Measurements from ENCODE around the gene ADH1A.
"Not testable (repeated sequence)": the region's sequence is repeated elsewhere in the genome, so short reads cannot be mapped to it uniquely, and the experiment has no call there.

Gene ADH1A

GRCh38 chr4:99276417-99276816 lies 14.4 kb downstream of the ADH1A start:
- no peak for DNase-seq

DNA sequence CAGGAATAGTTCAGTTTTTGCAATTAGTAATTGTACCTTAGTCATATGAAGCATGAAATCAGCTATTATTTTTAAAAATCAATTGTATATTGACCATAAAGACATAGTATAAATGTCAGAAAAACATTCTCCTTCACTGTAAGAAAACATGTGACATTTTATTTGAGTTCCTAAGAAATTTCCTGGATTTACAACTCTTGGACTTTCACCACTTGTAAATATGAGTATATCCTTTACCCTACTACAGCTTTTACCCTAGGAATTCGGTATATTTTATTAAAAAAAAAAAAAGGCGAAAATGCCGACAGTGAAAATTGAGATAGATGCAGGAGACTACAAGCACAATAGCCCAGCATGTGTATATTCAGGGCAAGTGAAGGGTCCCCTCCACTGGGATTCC lies 14.9 kb downstream of the ADH1A start:
- DNase-seq: no peak

- DNase-seq: no peak
Measured at GRCh38 chr4:99275050-99275449, 15.7 kb downstream of the ADH1A start.

DNA sequence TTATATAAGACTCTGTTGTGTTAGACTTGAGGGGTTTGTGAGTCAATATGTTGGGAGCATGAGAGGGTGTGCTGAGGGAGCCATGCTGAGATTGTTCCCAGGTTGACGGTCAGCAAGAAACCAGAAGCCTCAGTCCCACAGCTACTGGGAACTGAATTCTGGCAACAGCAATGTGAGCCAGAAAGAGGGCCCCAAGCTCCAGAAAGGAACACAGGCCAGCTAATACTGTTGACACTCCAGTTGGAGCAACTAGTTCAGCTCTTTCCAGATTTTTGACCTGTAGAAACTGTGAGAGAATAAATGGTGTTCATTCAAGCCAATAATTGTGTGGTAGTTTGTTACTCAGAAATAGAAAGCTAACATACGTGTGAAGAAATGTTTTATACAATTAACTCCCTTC lies 17.1 kb downstream of the ADH1A start:
- DNase-seq: no peak

- DNase-seq: no peak
Measured at GRCh38 chr4:99264927-99265326, 25.9 kb downstream of the ADH1A start.

DNA sequence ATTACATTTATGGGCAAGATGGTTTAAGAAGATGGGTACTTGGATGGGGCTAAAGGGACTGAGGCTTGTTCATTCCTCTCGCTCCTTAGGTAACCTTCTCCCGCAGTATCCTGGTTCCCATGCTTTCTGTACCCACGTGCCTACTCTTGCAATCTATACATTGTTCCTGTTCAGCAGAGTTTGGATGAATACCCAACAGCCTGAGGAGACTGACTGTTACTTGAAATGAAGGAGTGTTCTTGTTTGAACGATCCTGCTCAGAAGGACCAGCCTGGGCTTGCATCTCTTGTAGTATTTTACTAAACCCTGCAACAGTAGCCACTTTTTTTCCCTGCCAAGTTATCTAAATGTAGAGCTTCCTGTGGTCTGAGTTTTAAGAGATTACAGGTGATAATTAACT lies 38.0 kb downstream of the ADH1A start:
- DNase-seq: no peak

DNA sequence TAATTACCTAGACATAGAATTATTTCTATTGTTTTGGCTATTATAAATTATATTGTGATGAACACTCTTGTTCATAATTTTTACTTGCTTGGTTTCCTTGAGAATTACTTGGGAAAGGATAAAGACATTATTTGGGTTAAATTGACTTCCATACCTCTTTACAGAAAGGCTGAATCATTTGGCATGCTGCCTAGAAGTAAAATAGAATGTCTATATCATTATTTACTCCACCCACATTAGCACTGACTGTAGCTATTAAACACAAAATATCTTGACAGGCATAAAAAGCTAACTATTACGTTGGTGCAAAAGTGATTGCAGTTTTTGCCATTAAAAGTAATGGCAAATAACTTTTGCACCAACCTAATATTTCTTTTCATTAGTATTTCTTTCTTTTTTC lies 42.1 kb downstream of the ADH1A start:
- no peak for DNase-seq

- no peak for DNase-seq
Measured at GRCh38 chr4:99235955-99236354, 54.8 kb downstream of the ADH1A start.

DNA sequence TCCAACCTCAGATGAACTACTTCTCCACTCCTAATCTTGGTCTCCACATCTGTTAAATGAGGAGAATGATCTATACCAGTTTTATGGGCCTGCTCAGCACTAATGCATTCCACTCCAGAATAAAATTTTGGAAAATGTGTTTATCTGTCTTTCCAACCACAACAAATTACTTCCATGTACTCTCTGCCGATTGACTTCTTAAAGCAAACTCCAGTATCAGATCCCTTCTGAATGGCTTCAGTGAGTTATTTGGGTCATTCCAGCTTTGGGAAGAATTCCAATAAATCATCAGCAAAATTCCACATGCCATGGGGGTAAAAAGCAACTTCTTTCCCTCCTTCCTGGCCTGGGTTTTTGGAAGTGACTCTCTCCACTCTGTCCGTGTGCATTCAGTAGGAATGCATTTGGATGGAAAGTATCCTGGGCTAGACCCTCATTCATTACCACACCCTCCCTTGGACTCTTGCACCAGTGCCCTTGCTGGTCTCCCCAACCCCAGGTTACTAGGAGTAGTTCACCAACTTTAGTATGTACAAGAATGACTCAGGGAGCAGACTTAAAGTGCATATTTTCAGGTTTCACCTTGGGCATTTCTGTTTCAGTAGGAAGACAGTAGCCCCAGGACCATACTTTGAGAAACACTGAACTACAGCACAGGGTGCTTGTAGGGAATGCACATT lies 56.3 kb downstream of the ADH1A start:
- DNase-seq: no peak

GRCh38 chr4:99233397-99233796 lies 57.4 kb downstream of the ADH1A start:
- not testable (repeated sequence) for DNase-seq

DNA sequence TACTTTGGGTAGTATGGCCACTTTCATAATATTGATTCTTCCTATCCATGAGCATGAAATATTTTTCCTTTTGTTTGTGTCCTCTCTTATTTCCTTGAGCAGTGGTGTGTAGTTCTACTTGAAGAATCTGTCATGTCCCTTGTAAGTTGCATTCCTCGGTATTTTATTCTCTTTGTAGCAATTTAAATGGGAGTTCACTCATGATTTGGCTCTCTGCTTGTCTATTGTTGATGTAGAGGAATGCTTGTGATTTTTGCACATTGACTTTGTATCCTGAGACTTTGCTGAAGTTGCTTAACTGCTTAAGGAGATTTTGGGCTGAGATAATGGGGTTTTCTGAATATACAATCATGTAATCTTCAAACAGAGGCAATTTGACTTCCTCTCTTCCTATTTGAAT lies 62.1 kb downstream of the ADH1A start:
- DNase-seq: not testable (repeated sequence)

DNA sequence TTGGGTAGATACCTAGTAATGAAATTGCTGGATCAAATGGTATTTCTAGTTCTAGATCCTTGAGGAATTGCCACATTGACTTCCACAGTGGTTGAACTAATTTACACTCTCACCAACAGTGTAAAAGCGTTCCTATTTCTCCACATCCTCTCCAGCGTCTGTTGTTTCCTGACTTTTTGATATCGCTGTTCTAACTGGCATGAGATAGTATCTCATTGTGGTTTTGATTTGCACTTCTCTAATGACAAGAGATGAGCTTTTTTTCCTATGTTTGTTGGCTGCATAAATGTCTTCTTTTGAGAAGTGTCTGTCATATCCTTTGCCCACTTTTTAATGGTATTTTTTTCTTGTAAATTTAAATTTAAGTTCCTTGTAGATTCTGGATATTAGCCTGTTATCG lies 63.1 kb downstream of the ADH1A start:
- DNase-seq: not testable (repeated sequence)

All from NCI-H446 treated with DMSO at 0.1 percent for 48 hours (cell line).